NCI-H69 (cell line): ENCODE measurements around the gene GCDH.
A peak's percentile ranks its signal among the peaks of the same experiment; 100 is the strongest.

ENCODE experiments used
- DNase-seq: peaks from one replicate; lab custom pipeline; 2025; lab: John Stamatoyannopoulos, UW

Gene GCDH

GRCh38 chr19:12939975-12940423 is 49.0 kb downstream of the GCDH start:
- DNase-seq, result no peak

GRCh38 chr19:12940897-12941296 is 49.9 kb downstream of the GCDH start:
- no peak for DNase-seq

- DNase-seq, result no peak
These were observed 52.6 kb downstream of the GCDH start for GRCh38 chr19:12943437-12944044.

GRCh38 chr19:12944104-12944674 is 53.2 kb downstream of the GCDH start:
- DNase-seq, result no peak

- DNase-seq, result peak; percentile 99
These were observed 54.6 kb downstream of the GCDH start, which contains the start of gene RAD23A for GRCh38 chr19:12945479-12946091. RAD23A (plus strand) TSS chr19:12945862; CDS start chr19:12945949, 87 bp downstream.

GRCh38 chr19:12946092-12946721 is 55.2 kb downstream of the GCDH start:
- peak; percentile 84 for DNase-seq

- no peak for DNase-seq
These were observed 56.0 kb downstream of the GCDH start for GRCh38 chr19:12946731-12947496.

GRCh38 chr19:12947702-12948611 is 57.0 kb downstream of the GCDH start:
- DNase-seq, result no peak

- no peak for DNase-seq
These were observed 57.8 kb downstream of the GCDH start for GRCh38 chr19:12948612-12949362.
